Loucy (cell line): Measurements from ENCODE around the gene PIAS1.

Experiments
- CTCF ChIP-seq: fragments of 200-600 bp; sonication (generic); conservative IDR thresholded peaks from 2 replicates; pipeline ENCODE4 v1.5.1; 2014; ENCODE audit warnings: mild to moderate bottlenecking, antibody characterized with exemption, low read length
- EZH2phosphoT487 ChIP-seq: fragments of 200-600 bp; IDR thresholded peaks from 2 replicates; pipeline ENCODE4 v1.6.1; 2018; ENCODE audit warnings: antibody characterized with exemption, mild to moderate bottlenecking, moderate library complexity, borderline replicate concordance

- TF ChIP-seq CTCF, result no peak
- no peak for TF ChIP-seq EZH2phosphoT487
Measured at GRCh38 chr15:68057034-68057433, 2.9 kb downstream of the PIAS1 start.
